Ascending aorta (tissue), 2 donors: Measurements from ENCODE around the gene RNF157. TPM values are rescaled to one million over a fixed set of nuclear protein-coding genes. Genes with fewer than 3 reads are reported as not detected.
"Not testable (repeated sequence)": the region's sequence is repeated elsewhere in the genome, so short reads cannot be mapped to it uniquely, and the experiment has no call there.

ENCODE experiments used
- DNase-seq, 2 donors: peaks; one replicate each; pipeline ENCODE4 v3.0.0-alpha.2; 2019; ENCODE audit warnings: low spot score in 2 of 2
- H3K27ac ChIP-seq, 2 donors: fragments of 200-600 bp; sonication (generic); one replicate each; pipeline ENCODE4 v1.5.1; 2016 to 2017; ENCODE audit warnings: mild to moderate bottlenecking in 1 of 2
- H3K27me3 ChIP-seq: fragments of 200-600 bp; sonication (generic); one replicate; pipeline ENCODE4 v1.5.1; 2017
- H3K36me3 ChIP-seq, 2 donors: fragments of 200-600 bp; sonication (generic); one replicate each; pipeline ENCODE4 v1.5.1; 2016
- H3K4me1 ChIP-seq, 2 donors: fragments of 200-600 bp; sonication (generic); one replicate each; pipeline ENCODE4 v1.5.1; 2016 to 2017; ENCODE audit warnings: mild to moderate bottlenecking in 1 of 2
- H3K4me3 ChIP-seq, 2 donors: fragments of 200-600 bp; sonication (generic); one replicate each; pipeline ENCODE4 v1.5.1; 2016 to 2017; ENCODE audit warnings: mild to moderate bottlenecking in 1 of 2
- H3K9me3 ChIP-seq, 2 donors: fragments of 200-600 bp; sonication (generic); one replicate each; pipeline ENCODE4 v1.5.1; 2016
- intact Hi-C: fragments of 100-400 bp; cut with DNase I; formaldehyde crosslinking; loops from one replicate; pipeline ENCODE4 v1.15.1; 2023
- total RNA-seq: library from RNA; depleted of rRNA; stranded (reverse); fragments of >200 nt; gene quantifications from one replicate; pipeline ENCODE4 v1.1.0, GENCODE V29; 2016
- TF ChIP-seq, protein P1 (sequence below), 3 experiments: fragments of 200-600 bp in 2 of 3; fragments of 450-650 bp in 1 of 3; sonication (generic) in 2 of 3; IDR thresholded peaks; one replicate each; pipeline ENCODE4 v1.5.1; 2016 to 2019; ENCODE audit warnings: antibody characterized with exemption in 3 of 3, mild to moderate bottlenecking in 1 of 3, moderate library complexity in 1 of 3

Gene RNF157
- total RNA-seq, 1 donor from 2014 or later = 2.4 TPM

DNA sequence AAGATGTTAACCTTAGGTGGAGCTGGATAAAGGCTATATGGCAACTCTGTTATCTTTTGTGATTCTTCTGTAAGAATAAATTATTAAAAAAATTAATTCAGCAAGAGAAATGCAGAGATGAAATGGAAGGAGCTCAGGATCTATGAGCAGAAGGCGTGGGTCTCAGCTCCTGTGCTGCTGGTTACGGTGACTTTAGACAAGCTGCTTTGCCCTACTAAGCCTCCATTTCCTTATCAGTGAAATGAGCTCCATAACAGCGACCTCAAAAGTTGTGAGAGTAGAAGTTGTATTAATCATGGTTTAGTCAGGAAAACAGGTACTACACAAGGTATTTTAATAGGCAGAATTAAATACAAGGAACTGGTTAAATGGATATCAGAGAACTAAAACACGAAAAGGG, 51.0 kb downstream of the RNF157 start:
- Histone ChIP-seq H3K4me3 (no peak overlapping the region), H3K27ac (no peak overlapping the region), H3K4me1 (no peaks in the 10 kb centered on the region), H3K27me3 (no peaks in the 10 kb centered on the region), H3K9me3 (no peaks in the 10 kb centered on the region), H3K36me3 (no peaks in the 10 kb centered on the region)
- no peak for DNase-seq
- TF ChIP-seq, protein P1, sequence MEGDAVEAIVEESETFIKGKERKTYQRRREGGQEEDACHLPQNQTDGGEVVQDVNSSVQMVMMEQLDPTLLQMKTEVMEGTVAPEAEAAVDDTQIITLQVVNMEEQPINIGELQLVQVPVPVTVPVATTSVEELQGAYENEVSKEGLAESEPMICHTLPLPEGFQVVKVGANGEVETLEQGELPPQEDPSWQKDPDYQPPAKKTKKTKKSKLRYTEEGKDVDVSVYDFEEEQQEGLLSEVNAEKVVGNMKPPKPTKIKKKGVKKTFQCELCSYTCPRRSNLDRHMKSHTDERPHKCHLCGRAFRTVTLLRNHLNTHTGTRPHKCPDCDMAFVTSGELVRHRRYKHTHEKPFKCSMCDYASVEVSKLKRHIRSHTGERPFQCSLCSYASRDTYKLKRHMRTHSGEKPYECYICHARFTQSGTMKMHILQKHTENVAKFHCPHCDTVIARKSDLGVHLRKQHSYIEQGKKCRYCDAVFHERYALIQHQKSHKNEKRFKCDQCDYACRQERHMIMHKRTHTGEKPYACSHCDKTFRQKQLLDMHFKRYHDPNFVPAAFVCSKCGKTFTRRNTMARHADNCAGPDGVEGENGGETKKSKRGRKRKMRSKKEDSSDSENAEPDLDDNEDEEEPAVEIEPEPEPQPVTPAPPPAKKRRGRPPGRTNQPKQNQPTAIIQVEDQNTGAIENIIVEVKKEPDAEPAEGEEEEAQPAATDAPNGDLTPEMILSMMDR (IDR thresholded peaks at IDR 0.05) = no peak
- intact Hi-C loops = no loop called here

GRCh38 chr17:76188213-76189016, 51.9 kb downstream of the RNF157 start:
- H3K4me3 ChIP-seq = no peak overlapping the region
- no peak overlapping the region for H3K27ac ChIP-seq
- H3K36me3 ChIP-seq = no peaks in the 10 kb centered on the region
- intact Hi-C loops = no loop called here
- no peaks in the 10 kb centered on the region for H3K27me3 ChIP-seq
- no peak for DNase-seq
- no peaks in the 10 kb centered on the region for H3K9me3 ChIP-seq
- TF ChIP-seq, protein P1 (IDR thresholded peaks at IDR 0.05) = no peak
- no peaks in the 10 kb centered on the region for H3K4me1 ChIP-seq

DNA sequence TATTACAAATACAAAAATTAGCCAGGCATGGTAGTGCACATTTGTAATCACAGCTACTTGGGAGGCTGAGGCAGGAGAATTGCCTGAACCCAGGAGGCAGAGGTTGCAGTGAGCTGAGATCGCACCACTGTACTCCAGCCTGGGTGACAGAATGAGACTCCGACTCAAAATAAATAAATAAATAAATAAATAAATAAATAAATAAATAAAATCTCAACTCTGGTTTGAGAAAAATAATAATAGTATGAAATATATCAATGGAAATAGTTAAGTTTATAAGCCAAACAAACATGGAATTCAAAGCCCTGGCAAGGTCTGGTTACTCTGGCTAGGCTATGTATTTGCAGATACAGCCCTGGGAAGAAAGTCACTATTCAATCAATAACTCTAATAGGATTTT, 53.5 kb downstream of the RNF157 start:
- H3K27me3 ChIP-seq, H3K4me3 ChIP-seq, intact Hi-C loops: not testable (repeated sequence)

DNA sequence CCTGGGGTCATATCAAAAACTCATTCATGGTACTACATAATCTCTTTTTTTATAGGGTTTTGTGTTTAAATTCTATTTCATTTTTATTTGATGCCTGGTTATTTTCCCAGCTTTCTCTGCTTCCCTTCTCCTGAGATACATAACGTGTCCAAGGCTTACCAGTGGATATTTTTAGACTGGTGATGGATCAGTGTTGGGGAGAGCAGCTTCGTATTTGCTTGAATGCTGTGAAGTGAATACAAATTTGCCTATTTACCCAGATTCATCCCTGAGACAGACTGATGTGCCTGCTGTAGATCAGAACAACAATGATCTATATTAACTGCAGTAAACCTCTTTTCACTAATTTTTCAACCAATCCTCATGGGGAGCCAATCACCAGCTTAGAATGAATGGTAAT, 56.0 kb downstream of the RNF157 start:
- no peaks in the 10 kb centered on the region for H3K4me1 ChIP-seq
- no peaks in the 10 kb centered on the region for H3K9me3 ChIP-seq
- no peaks in the 10 kb centered on the region for H3K27me3 ChIP-seq
- intact Hi-C loops = loop anchor here (5.0 kb wide), 1 partner anchor 277 kb away; no protein-coding TSS in a partner anchor
- no peak for DNase-seq
- H3K27ac ChIP-seq = no peak overlapping the region
- TF ChIP-seq, protein P1 (IDR thresholded peaks at IDR 0.05) = no peak
- no peak overlapping the region for H3K4me3 ChIP-seq
- no peaks in the 10 kb centered on the region for H3K36me3 ChIP-seq

More for the DNA sequence above, 53.5 kb downstream of the RNF157 start:
- not testable (repeated sequence) for H3K36me3 ChIP-seq, H3K27ac ChIP-seq, H3K4me1 ChIP-seq, DNase-seq, H3K9me3 ChIP-seq

GRCh38 chr17:76182016-76182764, 58.1 kb downstream of the RNF157 start:
- Histone ChIP-seq H3K27ac (no peak overlapping the region), H3K9me3 (no peaks in the 10 kb centered on the region), H3K36me3 (no peaks in the 10 kb centered on the region), H3K4me1 (no peaks in the 10 kb centered on the region), H3K27me3 (no peaks in the 10 kb centered on the region), H3K4me3 (no peak overlapping the region)
- TF ChIP-seq, protein P1 (IDR thresholded peaks at IDR 0.05) = peak; percentile 76 to 87 (median 78)
- intact Hi-C loops = loop anchor here (1.0 to 5.0 kb wide), 2 partner anchors 61 to 275 kb away; no protein-coding TSS in a partner anchor
- peak; percentile 69 to 95 for DNase-seq
